NCI-H2196 treated with DMSO at 0.1 percent for 48 hours (cell line): ENCODE measurements around the gene PRR33.
A peak's percentile ranks its signal among the peaks of the same experiment; 100 is the strongest.
"Not testable (repeated sequence)": the region's sequence is repeated elsewhere in the genome, so short reads cannot be mapped to it uniquely, and the experiment has no call there.

Experiments used
- DNase-seq: peaks from one replicate; lab custom pipeline; 2025; ENCODE audit not compliant: unreplicated experiment; lab: John Stamatoyannopoulos, UW

Gene PRR33

GRCh38 chr11:1889941-1890855 is 1.5 kb downstream of the PRR33 start:
- DNase-seq = no peak

GRCh38 chr11:1889224-1889930 is 2.3 kb downstream of the PRR33 start:
- no peak for DNase-seq

GRCh38 chr11:1888811-1889210 is 2.9 kb downstream of the PRR33 start:
- no peak for DNase-seq

GRCh38 chr11:1888347-1888753 is 3.3 kb downstream of the PRR33 start:
- no peak for DNase-seq

GRCh38 chr11:1887451-1888346 is 4.0 kb downstream of the PRR33 start:
- no peak for DNase-seq

- not testable (repeated sequence) for DNase-seq
Observed at GRCh38 chr11:1886551-1886950, 5.1 kb downstream of the PRR33 start.

- no peak for DNase-seq
Observed at GRCh38 chr11:1884303-1884700, 7.4 kb downstream of the PRR33 start.

GRCh38 chr11:1883346-1884302 is 8.1 kb downstream of the PRR33 start:
- DNase-seq = no peak

GRCh38 chr11:1882265-1883238 is 9.1 kb downstream of the PRR33 start:
- DNase-seq = peak; percentile 44

GRCh38 chr11:1881442-1882264 is 10.0 kb downstream of the PRR33 start:
- no peak for DNase-seq

- DNase-seq = no peak
Observed at GRCh38 chr11:1880746-1881441, 10.8 kb downstream of the PRR33 start.

GRCh38 chr11:1879941-1880720 is 11.6 kb downstream of the PRR33 start:
- DNase-seq = no peak

GRCh38 chr11:1879342-1879940 is 12.3 kb downstream of the PRR33 start:
- DNase-seq = no peak

GRCh38 chr11:1878137-1879031 is 13.3 kb downstream of the PRR33 start:
- no peak for DNase-seq
